A549 (cell line): ENCODE results near the gene SULF2.

Experiments
- BHLHE40 ChIP-seq: IDR thresholded peaks from 2 replicates; pipeline ENCODE4 v1.6.1; 2012; ENCODE audit warnings: low read depth, low read length, inconsistent platforms
- CHD4 ChIP-seq: fragments of 200-600 bp; sonication (generic); IDR thresholded peaks from 2 replicates; pipeline ENCODE4 v1.6.1; 2016; ENCODE audit warnings: antibody characterized with exemption, mild to moderate bottlenecking, borderline replicate concordance
- EHMT2 ChIP-seq: fragments of 200-600 bp; sonication (generic); IDR thresholded peaks from 2 replicates; pipeline ENCODE4 v1.6.1; 2016; ENCODE audit warnings: antibody characterized with exemption, low read depth, mild to moderate bottlenecking, moderate library complexity
- EP300 ChIP-seq, 2 experiments: fragments of >200 bp; sonication (Bioruptor Twin); formaldehyde crosslinking; IDR thresholded peaks; 2 replicates in 1 of 2; 3 replicates in 1 of 2; pipeline ENCODE4 v1.6.1; 2016 to 2017
- JUN ChIP-seq, 2 experiments: fragments of >200 bp; sonication (Bioruptor Twin); formaldehyde crosslinking; IDR thresholded peaks; 2 replicates in 1 of 2; 3 replicates in 1 of 2; pipeline ENCODE4 v1.6.1; 2016 to 2017
- KDM5A ChIP-seq: fragments of 200-600 bp; sonication (generic); IDR thresholded peaks from 2 replicates; pipeline ENCODE4 v1.6.1; 2016; ENCODE audit warnings: antibody characterized with exemption, mild to moderate bottlenecking
- PHF8 ChIP-seq: fragments of 200-600 bp; sonication (generic); IDR thresholded peaks from 2 replicates; pipeline ENCODE4 v1.6.1; 2016; ENCODE audit warnings: low read depth, mild to moderate bottlenecking, antibody characterized with exemption, moderate library complexity, borderline replicate concordance
- POLR2A ChIP-seq: IDR thresholded peaks from 2 replicates; pipeline ENCODE4 v1.6.1; 2012; ENCODE audit warnings: mild to moderate bottlenecking, low read length
- RFX5 ChIP-seq: fragments of 450-650 bp; IDR thresholded peaks from 2 replicates; pipeline ENCODE4 v1.7.1; 2014; ENCODE audit warnings: antibody characterized with exemption, mild to moderate bottlenecking, moderate library complexity
- SREBF2 ChIP-seq: fragments of 450-650 bp; IDR thresholded peaks from 2 replicates; pipeline ENCODE4 v1.6.1; 2014; ENCODE audit warnings: mild to moderate bottlenecking, moderate library complexity
- TF ChIP-seq, protein P1 (sequence below): fragments of 200-600 bp; sonication (generic); IDR thresholded peaks from 2 replicates; pipeline ENCODE4 v1.6.1; 2016; ENCODE audit warnings: antibody characterized with exemption, mild to moderate bottlenecking, moderate library complexity
- TF ChIP-seq, protein P2 (sequence below): fragments of >200 bp; sonication (Bioruptor Twin); formaldehyde crosslinking; IDR thresholded peaks from 3 replicates; pipeline ENCODE4 v1.5.1; 2016
- TF ChIP-seq, protein P3 (sequence below): IDR thresholded peaks from 2 replicates; pipeline ENCODE4 v1.6.1; 2012

DNA sequence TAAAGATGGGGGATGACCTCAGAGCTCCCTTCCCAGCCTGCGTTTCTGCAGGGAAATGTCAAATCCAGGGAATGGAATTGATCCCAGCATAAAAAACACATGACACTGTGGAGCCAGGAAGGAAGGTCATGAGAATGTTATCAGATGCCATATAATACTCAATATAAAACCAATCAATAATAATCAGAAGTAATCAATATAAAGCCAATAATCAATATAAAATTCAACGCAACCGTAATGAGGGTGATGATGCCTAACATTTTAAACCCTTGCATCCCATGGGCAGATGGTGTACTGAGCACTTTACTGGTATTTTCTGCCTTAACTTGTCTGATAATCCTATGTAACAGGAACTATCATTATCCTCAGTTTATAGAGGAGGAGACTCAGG, 30.1 kb upstream of the SULF2 start:
- TF ChIP-seq, protein P1, sequence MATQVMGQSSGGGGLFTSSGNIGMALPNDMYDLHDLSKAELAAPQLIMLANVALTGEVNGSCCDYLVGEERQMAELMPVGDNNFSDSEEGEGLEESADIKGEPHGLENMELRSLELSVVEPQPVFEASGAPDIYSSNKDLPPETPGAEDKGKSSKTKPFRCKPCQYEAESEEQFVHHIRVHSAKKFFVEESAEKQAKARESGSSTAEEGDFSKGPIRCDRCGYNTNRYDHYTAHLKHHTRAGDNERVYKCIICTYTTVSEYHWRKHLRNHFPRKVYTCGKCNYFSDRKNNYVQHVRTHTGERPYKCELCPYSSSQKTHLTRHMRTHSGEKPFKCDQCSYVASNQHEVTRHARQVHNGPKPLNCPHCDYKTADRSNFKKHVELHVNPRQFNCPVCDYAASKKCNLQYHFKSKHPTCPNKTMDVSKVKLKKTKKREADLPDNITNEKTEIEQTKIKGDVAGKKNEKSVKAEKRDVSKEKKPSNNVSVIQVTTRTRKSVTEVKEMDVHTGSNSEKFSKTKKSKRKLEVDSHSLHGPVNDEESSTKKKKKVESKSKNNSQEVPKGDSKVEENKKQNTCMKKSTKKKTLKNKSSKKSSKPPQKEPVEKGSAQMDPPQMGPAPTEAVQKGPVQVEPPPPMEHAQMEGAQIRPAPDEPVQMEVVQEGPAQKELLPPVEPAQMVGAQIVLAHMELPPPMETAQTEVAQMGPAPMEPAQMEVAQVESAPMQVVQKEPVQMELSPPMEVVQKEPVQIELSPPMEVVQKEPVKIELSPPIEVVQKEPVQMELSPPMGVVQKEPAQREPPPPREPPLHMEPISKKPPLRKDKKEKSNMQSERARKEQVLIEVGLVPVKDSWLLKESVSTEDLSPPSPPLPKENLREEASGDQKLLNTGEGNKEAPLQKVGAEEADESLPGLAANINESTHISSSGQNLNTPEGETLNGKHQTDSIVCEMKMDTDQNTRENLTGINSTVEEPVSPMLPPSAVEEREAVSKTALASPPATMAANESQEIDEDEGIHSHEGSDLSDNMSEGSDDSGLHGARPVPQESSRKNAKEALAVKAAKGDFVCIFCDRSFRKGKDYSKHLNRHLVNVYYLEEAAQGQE, result no peak
- TF ChIP-seq PHF8 (no peak), RFX5 (no peak), BHLHE40 (no peak), KDM5A (no peak), EP300 (IDR thresholded peaks at IDR 0.05) (no peak), EHMT2 (no peak), JUN (IDR thresholded peaks at IDR 0.05) (no peak), SREBF2 (no peak), CHD4 (no peak), POLR2A (no peak)
- TF ChIP-seq, protein P2, sequence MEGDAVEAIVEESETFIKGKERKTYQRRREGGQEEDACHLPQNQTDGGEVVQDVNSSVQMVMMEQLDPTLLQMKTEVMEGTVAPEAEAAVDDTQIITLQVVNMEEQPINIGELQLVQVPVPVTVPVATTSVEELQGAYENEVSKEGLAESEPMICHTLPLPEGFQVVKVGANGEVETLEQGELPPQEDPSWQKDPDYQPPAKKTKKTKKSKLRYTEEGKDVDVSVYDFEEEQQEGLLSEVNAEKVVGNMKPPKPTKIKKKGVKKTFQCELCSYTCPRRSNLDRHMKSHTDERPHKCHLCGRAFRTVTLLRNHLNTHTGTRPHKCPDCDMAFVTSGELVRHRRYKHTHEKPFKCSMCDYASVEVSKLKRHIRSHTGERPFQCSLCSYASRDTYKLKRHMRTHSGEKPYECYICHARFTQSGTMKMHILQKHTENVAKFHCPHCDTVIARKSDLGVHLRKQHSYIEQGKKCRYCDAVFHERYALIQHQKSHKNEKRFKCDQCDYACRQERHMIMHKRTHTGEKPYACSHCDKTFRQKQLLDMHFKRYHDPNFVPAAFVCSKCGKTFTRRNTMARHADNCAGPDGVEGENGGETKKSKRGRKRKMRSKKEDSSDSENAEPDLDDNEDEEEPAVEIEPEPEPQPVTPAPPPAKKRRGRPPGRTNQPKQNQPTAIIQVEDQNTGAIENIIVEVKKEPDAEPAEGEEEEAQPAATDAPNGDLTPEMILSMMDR, result no peak
- TF ChIP-seq, protein P3, sequence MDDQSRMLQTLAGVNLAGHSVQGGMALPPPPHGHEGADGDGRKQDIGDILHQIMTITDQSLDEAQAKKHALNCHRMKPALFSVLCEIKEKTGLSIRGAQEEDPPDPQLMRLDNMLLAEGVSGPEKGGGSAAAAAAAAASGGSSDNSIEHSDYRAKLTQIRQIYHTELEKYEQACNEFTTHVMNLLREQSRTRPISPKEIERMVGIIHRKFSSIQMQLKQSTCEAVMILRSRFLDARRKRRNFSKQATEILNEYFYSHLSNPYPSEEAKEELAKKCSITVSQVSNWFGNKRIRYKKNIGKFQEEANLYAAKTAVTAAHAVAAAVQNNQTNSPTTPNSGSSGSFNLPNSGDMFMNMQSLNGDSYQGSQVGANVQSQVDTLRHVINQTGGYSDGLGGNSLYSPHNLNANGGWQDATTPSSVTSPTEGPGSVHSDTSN, result no peak
